ENCODE data around the gene FGGY. TPM values are rescaled to one million over a fixed set of nuclear protein-coding genes. Genes with fewer than 3 reads are reported as not detected.

FGGY gene
- total RNA-seq, 1 experiment from 2014 or later: 12.0 TPM

DNA sequence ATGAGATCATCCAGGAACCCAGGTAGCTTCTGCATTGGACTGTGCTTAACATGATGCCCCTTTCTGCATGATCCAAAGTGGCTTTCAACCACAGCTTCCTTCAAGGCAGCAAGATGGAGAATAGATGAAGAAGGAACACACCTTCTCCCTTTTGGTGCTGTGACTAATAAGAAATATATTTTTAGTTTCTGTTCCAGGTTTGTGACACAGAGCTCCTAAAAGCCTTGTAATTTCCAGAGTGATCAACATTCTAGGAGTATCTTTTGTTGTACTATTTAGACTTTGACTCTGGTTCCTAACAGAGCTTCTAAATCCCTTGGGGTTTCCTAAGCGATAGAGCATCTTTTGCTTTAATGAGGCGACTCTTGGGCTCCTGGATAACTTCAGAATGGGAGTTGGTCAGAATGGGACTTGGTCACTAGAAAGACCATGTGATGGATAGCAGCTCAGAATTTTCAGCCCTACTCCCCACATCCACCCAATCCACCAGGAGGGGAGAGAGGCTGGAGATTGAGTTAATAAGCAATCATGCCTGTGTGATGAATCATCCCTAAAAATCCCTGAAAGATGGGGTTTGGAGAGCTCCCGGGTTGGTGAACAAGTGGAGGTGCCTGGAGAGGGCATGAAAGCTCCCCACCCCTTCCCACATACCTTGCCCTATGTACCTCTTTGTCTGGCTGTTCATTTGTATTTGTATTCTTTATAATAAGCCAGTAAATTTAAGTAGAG lies 134.8 kb downstream of the FGGY start:
- TF ChIP-seq ZNF425 (CRISPR knock-in tag; conservative IDR thresholded peaks at IDR 0.05) (no peak), FOXP1 (CRISPR knock-in tag; IDR thresholded peaks at IDR 0.05; ENCODE audit: borderline replicate concordance) (no peak), CREM (CRISPR knock-in tag; IDR thresholded peaks at IDR 0.05) (no peak), ZNF263 (CRISPR knock-in tag; IDR thresholded peaks at IDR 0.05; ENCODE audit: low read depth) (no peak), ZNF121 (CRISPR knock-in tag; IDR thresholded peaks at IDR 0.05) (no peak), ZNF232 (CRISPR knock-in tag; IDR thresholded peaks at IDR 0.05) (no peak), NFATC4 (CRISPR knock-in tag; IDR thresholded peaks at IDR 0.05) (no peak), PRRX2 (CRISPR knock-in tag; IDR thresholded peaks at IDR 0.05) (no peak), TP53 (CRISPR knock-in tag; IDR thresholded peaks at IDR 0.05) (no peak), JAZF1 (CRISPR knock-in tag; IDR thresholded peaks at IDR 0.05) (no peak), E2F1 (CRISPR knock-in tag; IDR thresholded peaks at IDR 0.05) (no peak), RELA (CRISPR knock-in tag; IDR thresholded peaks at IDR 0.05; ENCODE audit: borderline replicate concordance) (no peak), CDX4 (CRISPR knock-in tag; IDR thresholded peaks at IDR 0.05; ENCODE audit: borderline replicate concordance) (no peak), HMGA2 (CRISPR knock-in tag; IDR thresholded peaks at IDR 0.05) (no peak)
- TF ChIP-seq, protein P1, sequence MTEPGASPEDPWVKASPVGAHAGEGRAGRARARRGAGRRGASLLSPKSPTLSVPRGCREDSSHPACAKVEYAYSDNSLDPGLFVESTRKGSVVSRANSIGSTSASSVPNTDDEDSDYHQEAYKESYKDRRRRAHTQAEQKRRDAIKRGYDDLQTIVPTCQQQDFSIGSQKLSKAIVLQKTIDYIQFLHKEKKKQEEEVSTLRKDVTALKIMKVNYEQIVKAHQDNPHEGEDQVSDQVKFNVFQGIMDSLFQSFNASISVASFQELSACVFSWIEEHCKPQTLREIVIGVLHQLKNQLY (CRISPR knock-in tag; IDR thresholded peaks at IDR 0.05): no peak
- TF ChIP-seq, protein P2, sequence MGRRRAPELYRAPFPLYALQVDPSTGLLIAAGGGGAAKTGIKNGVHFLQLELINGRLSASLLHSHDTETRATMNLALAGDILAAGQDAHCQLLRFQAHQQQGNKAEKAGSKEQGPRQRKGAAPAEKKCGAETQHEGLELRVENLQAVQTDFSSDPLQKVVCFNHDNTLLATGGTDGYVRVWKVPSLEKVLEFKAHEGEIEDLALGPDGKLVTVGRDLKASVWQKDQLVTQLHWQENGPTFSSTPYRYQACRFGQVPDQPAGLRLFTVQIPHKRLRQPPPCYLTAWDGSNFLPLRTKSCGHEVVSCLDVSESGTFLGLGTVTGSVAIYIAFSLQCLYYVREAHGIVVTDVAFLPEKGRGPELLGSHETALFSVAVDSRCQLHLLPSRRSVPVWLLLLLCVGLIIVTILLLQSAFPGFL (CRISPR knock-in tag; IDR thresholded peaks at IDR 0.05; ENCODE audit: borderline replicate concordance): no peak
- TF ChIP-seq, protein P3, sequence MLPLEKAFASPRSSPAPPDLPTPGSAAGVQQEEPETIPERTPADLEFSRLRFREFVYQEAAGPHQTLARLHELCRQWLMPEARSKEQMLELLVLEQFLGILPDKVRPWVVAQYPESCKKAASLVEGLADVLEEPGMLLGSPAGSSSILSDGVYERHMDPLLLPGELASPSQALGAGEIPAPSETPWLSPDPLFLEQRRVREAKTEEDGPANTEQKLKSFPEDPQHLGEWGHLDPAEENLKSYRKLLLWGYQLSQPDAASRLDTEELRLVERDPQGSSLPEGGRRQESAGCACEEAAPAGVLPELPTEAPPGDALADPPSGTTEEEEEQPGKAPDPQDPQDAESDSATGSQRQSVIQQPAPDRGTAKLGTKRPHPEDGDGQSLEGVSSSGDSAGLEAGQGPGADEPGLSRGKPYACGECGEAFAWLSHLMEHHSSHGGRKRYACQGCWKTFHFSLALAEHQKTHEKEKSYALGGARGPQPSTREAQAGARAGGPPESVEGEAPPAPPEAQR (CRISPR knock-in tag; IDR thresholded peaks at IDR 0.05): no peak
- TF ChIP-seq, protein P4, sequence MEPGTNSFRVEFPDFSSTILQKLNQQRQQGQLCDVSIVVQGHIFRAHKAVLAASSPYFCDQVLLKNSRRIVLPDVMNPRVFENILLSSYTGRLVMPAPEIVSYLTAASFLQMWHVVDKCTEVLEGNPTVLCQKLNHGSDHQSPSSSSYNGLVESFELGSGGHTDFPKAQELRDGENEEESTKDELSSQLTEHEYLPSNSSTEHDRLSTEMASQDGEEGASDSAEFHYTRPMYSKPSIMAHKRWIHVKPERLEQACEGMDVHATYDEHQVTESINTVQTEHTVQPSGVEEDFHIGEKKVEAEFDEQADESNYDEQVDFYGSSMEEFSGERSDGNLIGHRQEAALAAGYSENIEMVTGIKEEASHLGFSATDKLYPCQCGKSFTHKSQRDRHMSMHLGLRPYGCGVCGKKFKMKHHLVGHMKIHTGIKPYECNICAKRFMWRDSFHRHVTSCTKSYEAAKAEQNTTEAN (CRISPR knock-in tag; IDR thresholded peaks at IDR 0.05): no peak
- TF ChIP-seq, protein P5, sequence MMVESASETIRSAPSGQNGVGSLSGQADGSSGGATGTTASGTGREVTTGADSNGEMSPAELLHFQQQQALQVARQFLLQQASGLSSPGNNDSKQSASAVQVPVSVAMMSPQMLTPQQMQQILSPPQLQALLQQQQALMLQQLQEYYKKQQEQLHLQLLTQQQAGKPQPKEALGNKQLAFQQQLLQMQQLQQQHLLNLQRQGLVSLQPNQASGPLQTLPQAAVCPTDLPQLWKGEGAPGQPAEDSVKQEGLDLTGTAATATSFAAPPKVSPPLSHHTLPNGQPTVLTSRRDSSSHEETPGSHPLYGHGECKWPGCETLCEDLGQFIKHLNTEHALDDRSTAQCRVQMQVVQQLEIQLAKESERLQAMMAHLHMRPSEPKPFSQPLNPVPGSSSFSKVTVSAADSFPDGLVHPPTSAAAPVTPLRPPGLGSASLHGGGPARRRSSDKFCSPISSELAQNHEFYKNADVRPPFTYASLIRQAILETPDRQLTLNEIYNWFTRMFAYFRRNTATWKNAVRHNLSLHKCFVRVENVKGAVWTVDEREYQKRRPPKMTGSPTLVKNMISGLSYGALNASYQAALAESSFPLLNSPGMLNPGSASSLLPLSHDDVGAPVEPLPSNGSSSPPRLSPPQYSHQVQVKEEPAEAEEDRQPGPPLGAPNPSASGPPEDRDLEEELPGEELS (CRISPR knock-in tag; IDR thresholded peaks at IDR 0.05): no peak
- Mint-ChIP-seq H3K4me1 (peaks cover 14% of the 10 kb centered on the region), H3K27ac (no peak overlapping the region), H3K36me3 (no peaks in the 10 kb centered on the region), H3K4me3 (no peak overlapping the region), H3K9me3 (no peaks in the 10 kb centered on the region), H3K27me3 (ENCODE audit: low read depth) (no peaks in the 10 kb centered on the region)
- DNase-seq (ENCODE audit: low spot score) (no peak), ATAC-seq (no peak)
- ChIA-PET POLR2A (no interaction called here), CTCF (no interaction called here)

All from WTC11 (cell line).